Stomach (tissue), 9 donors: ENCODE measurements around the gene PRRX1. TPM values are rescaled to one million over a fixed set of nuclear protein-coding genes. Genes with fewer than 3 reads are reported as not detected.

ENCODE experiments used
- DNase-seq, 2 donors: peaks; one replicate each; pipeline versions ENCODE4 v3.0.0 to v3.0.0-alpha.2; 2013 to 2019
- H3K27ac ChIP-seq, 5 donors: fragments of 200-600 bp in 4 of 5; sonication (generic) in 4 of 5; one replicate each; pipeline ENCODE4 v1.5.1; 2013 to 2019; ENCODE audit warnings: mild to moderate bottlenecking in 1 of 5, moderate library complexity in 1 of 5
- H3K27me3 ChIP-seq, 3 donors: fragments of 200-600 bp; sonication (generic); one replicate each; pipeline ENCODE4 v1.5.1; 2017 to 2019; ENCODE audit warnings: mixed run types in 1 of 3
- H3K36me3 ChIP-seq, 4 donors: fragments of 200-600 bp; sonication (generic); 1 replicate in 3 of 4; 2 replicates in 1 of 4; pipeline ENCODE4 v1.5.1; 2016 to 2019
- H3K4me1 ChIP-seq, 4 donors: fragments of 200-600 bp; sonication (generic); one replicate each; pipeline ENCODE4 v1.5.1; 2016 to 2019
- H3K4me3 ChIP-seq, 4 donors: fragments of 200-600 bp; sonication (generic) in 3 of 4; one replicate each; pipeline ENCODE4 v1.5.1; 2016 to 2019; ENCODE audit warnings: mild to moderate bottlenecking in 1 of 4
- H3K9me3 ChIP-seq, 4 donors: fragments of 200-600 bp; sonication (generic); one replicate each; pipeline ENCODE4 v1.5.1; 2016 to 2019
- CTCF ChIP-seq, 7 experiments: fragments of 450-650 bp in 4 of 7; fragments of 200-600 bp in 3 of 7; sonication (generic) in 3 of 7; IDR thresholded peaks; one replicate each; pipeline ENCODE4 v1.5.1; 2016 to 2019; ENCODE audit warnings: antibody characterized with exemption in 7 of 7, control low read depth in 2 of 7, mild to moderate bottlenecking in 1 of 7
- EP300 ChIP-seq: sonication (generic); formaldehyde crosslinking; IDR thresholded peaks from one replicate; pipeline ENCODE4 v1.6.1; 2017; ENCODE audit warnings: antibody characterized with exemption
- POLR2A ChIP-seq, 4 donors: fragments of 450-650 bp; IDR thresholded peaks; one replicate each; pipeline ENCODE4 v1.6.1; 2016; ENCODE audit warnings: antibody characterized with exemption in 4 of 4, control low read depth in 2 of 4, mild to moderate bottlenecking in 1 of 4, moderate library complexity in 1 of 4
- POLR2AphosphoS5 ChIP-seq, 3 donors: sonication (generic); formaldehyde crosslinking; IDR thresholded peaks; one replicate each; pipeline ENCODE4 v1.6.1; 2016; ENCODE audit warnings: antibody characterized with exemption in 3 of 3
- WGBS, 5 donors: extraction: QIAGEN DNeasy Blood & Tissue Kit in 3 of 5; methylation state at CpG; one replicate each; pipeline versions ENCODE4 v1.1.5 to v1.1.7; 2013 to 2018; 5-methylcytosine and 5-hydroxymethylcytosine counted together
- intact Hi-C: fragments of 100-400 bp; cut with DNase I; formaldehyde crosslinking; loops from one replicate; pipeline ENCODE4 v1.15.1; 2023; ENCODE audit warnings: low total_unique reads
- polyA plus RNA-seq, 3 donors: library from polyadenylated mRNA; stranded (reverse); fragments of 200-250 nt; gene quantifications; one replicate each; pipeline ENCODE4 v1.2.3, GENCODE V29; 2013
- total RNA-seq, 5 donors: library from RNA; depleted of rRNA; stranded (reverse); fragments of >200 nt; gene quantifications; one replicate each; pipeline versions ENCODE4 v1.1.0 to v1.2.3, GENCODE V29; 2014 to 2016
- donor health status: healthy with polysubstance abuse.
- donor health status: Bipolar disorder and iron deficiency.
- donor health status: healthy.

PRRX1 gene
- total and polyA plus RNA-seq, 8 donors, result 0.45 to 8.3 (median 1.3) TPM

GRCh38 chr1:170620164-170620563 lies 43.8 kb upstream of the PRRX1 start:
- no peaks in the 10 kb centered on the region for H3K4me1 ChIP-seq
- intact Hi-C loops, result no loop called here

GRCh38 chr1:170623171-170623570 lies 40.8 kb upstream of the PRRX1 start:
- Histone ChIP-seq H3K27ac (no peak overlapping the region), H3K9me3 (no peaks in the 10 kb centered on the region), H3K4me1 (no peaks in the 10 kb centered on the region), H3K36me3 (no peaks in the 10 kb centered on the region), H3K27me3 (no peaks in the 10 kb centered on the region), H3K4me3 (no peak overlapping the region)
- TF ChIP-seq EP300 (no peak), CTCF (IDR thresholded peaks at IDR 0.05) (no peak), POLR2AphosphoS5 (IDR thresholded peaks at IDR 0.05) (no peak), POLR2A (IDR thresholded peaks at IDR 0.05) (no peak)
- intact Hi-C loops, result no loop called here
- DNase-seq, result no peak
- WGBS, 5 donors, result 53 to 79% (median 64%) methylated on average over 2 of the region's 2 CpGs

More at GRCh38 chr1:170620164-170620563, 43.8 kb upstream of the PRRX1 start:
- Histone ChIP-seq H3K4me3 (no peak overlapping the region), H3K27me3 (no peaks in the 10 kb centered on the region), H3K27ac (no peak overlapping the region), H3K9me3 (no peaks in the 10 kb centered on the region), H3K36me3 (no peaks in the 10 kb centered on the region)
- DNase-seq, result no peak
- TF ChIP-seq EP300 (no peak), POLR2AphosphoS5 (IDR thresholded peaks at IDR 0.05) (no peak), CTCF (IDR thresholded peaks at IDR 0.05) (no peak), POLR2A (IDR thresholded peaks at IDR 0.05) (no peak)

- intact Hi-C loops, result no loop called here
- H3K4me3 ChIP-seq, result no peak overlapping the region
- H3K9me3 ChIP-seq, result no peaks in the 10 kb centered on the region
- no peak overlapping the region for H3K27ac ChIP-seq
- WGBS, 5 donors, result 75 to 84% (median 83%) methylated on average over 2 of the region's 2 CpGs
- DNase-seq, result no peak
- no peak for TF ChIP-seq POLR2AphosphoS5 (IDR thresholded peaks at IDR 0.05)
- no peak for TF ChIP-seq EP300
- no peak for TF ChIP-seq CTCF (IDR thresholded peaks at IDR 0.05)
- TF ChIP-seq POLR2A (IDR thresholded peaks at IDR 0.05), result no peak
- H3K27me3 ChIP-seq, result no peaks in the 10 kb centered on the region
- no peaks in the 10 kb centered on the region for H3K36me3 ChIP-seq
- no peaks in the 10 kb centered on the region for H3K4me1 ChIP-seq
These were observed 39.8 kb upstream of the PRRX1 start for GRCh38 chr1:170624146-170624545.

GRCh38 chr1:170630977-170631376 lies 33.0 kb upstream of the PRRX1 start:
- Histone ChIP-seq H3K27ac (no peak overlapping the region), H3K4me3 (no peak overlapping the region), H3K9me3 (no peaks in the 10 kb centered on the region), H3K27me3 (no peaks in the 10 kb centered on the region), H3K4me1 (no peaks in the 10 kb centered on the region), H3K36me3 (no peaks in the 10 kb centered on the region)
- DNase-seq, result no peak
- TF ChIP-seq POLR2A (IDR thresholded peaks at IDR 0.05) (no peak), CTCF (IDR thresholded peaks at IDR 0.05) (no peak), POLR2AphosphoS5 (IDR thresholded peaks at IDR 0.05) (no peak), EP300 (no peak)
- intact Hi-C loops, result no loop called here
- WGBS, 5 donors, result 70 to 85% (median 77%) methylated on average over 5 to 7 of the region's 7 CpGs
